Effector CD8-positive, alpha-beta T cell (primary cell): ENCODE measurements around the gene CDC42SE2.
"Not testable (repeated sequence)": the region's sequence is repeated elsewhere in the genome, so short reads cannot be mapped to it uniquely, and the experiment has no call there.

Experiments used
- DNase-seq: peaks from one replicate; lab custom pipeline; 2025; lab: John Stamatoyannopoulos, UW

CDC42SE2 gene

DNA sequence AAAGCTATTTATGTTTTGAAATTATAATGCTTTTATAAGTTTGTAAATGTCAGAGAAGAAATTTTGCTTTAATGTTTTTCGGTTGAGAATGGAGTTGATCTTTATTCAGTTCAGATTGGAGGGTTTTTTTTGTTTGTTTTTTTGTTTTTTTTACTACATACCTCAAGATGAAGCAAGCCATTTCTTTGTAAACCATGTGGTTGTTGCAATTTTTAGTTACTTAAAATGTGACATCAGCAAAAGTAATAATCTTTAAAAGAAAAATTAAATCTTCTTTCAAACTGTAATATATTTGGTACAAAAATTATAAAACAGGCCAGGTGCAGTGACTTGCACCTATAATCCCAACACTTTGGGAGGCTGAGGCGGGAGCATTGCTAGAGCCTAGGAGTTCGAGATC is 102.6 kb downstream of the CDC42SE2 start:
- no peak for DNase-seq

DNA sequence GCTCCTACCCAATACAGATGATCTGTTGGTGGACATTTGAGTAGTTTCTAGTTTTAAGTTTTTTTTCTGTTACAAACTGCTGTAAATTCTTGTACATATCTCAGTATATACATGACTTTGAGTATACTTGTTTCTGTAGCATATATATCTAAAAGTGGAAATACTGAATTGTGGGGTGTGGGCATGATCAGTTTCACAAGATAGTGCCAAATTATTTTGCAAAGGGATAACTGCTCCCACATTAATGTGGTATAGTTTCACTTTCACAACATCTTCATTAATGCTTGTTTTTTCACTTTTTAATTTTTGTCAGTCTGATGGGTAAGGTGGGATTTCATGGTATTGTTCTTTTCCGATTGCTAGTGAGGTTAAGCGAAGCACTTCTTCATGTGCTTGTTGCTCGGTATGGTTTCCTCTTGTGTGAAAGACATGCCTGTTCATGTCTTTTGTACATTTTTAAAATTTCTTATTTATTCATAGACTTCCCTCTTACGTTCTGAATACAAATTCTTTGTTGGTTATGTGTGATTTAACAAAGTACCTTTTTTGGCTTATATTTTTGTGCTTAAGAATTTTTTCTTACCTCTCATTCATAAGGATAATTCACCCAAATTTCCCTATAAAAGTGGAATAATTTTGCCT is 103.5 kb downstream of the CDC42SE2 start:
- no peak for DNase-seq

DNA sequence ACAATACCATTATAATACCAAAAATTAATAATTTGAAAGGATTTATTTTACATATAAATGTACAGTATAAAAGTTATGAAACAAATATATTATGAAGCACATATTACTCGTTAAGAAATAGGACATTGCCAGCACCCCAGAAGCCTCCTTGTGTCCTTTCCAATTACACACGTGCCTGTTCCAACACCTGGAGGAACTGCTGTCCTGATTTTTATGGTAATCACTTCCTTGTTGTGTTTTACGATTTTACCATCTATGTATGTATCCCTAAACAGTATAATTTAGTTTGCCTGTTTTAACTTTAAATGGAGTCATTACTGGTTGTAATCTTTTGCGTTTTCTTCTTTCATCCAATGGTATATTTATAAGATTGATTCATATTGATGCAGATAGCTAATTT is 105.0 kb downstream of the CDC42SE2 start:
- no peak for DNase-seq

DNA sequence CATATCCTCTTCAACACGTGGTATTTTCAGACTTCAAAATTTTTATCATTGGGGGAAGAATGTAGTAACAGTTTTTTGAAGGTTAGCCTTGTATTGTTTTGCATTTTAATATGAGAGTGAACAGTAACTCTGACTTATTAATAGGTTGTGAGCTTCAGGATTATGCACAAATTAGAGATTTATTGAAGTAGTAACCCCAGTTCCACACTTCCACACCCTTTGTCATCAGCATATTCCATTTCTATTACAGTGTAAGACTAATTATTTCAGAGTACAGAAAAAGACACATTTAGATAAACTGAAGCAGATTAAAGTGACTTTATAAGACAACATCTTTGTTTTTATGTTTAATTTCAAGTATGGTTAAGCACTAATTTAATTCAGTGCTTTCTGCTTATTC is 105.7 kb downstream of the CDC42SE2 start:
- DNase-seq, result no peak

DNA sequence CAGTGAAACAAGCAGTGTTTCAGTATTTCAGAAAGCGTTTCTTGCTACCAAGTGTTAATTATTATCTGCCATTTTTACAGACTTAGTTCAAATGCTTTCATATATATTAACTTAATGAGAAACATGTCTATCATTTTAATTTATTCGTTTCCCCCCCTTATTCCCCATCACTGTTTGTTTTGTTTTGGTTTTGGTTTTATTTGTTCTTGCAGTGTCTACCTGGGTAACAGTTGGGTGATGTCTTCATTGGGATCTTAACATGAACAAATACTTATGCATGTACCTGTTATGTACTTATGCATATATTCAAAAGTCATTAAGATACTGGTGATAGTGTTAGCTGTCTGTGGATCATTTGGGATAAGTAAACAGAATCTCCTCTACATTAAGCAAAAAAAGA is 108.0 kb downstream of the CDC42SE2 start:
- DNase-seq, result no peak

DNA sequence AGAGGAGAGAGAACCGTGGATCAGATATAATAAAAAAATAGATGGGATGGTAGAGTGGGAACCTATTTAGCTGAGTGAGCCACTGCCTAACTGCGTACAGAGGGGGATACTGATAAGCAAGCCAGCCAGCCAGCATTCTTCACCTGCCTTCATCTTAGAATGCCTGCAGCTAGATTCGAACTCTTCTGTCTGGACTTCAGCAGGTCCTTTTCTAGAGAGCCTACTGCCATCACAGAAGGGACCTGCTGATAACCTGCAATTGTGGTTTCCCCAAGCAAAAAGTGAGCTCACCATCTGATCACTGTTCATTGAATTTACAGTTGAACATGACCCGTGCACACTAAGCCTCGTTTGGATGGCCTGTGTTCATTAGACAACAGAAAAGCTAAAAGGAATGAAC is 109.4 kb downstream of the CDC42SE2 start:
- no peak for DNase-seq

DNA sequence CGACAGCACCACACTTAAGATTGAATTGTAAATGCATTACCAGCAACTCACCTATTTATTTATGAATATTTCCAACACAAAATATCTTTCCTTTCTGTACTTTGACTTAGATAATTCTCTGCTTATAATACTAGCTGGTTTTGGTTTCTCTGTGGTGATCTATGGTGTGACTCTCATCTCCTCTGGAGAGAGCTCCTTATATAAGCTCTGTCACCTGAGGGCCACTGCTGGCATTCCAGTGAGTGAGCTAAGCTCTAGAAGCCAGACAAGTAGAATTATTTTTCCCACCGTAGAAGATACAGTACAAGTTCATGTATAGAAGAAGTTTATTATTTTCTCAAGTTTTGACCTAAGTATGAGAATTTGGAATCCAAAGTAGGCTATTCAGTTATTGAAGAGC is 111.5 kb downstream of the CDC42SE2 start:
- no peak for DNase-seq

DNA sequence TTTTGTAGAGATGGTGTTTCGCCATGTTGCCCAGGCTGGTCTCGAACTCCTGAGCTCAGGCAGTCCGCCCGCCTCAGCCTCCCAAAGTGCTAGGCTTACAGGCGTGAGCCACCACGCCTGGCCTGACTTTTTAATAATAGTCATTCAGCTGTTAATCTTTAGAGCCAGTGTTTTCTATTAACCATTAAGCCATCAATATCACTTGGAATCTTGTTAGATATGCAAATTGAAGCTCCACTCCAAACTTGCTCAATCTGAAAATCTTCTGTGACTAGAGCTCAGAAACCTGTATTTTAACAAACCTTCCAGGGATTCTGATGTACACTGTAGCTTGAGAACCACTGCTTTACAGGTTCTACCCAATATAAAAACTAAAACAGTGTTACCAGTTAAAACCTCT is 113.5 kb downstream of the CDC42SE2 start:
- no peak for DNase-seq

DNA sequence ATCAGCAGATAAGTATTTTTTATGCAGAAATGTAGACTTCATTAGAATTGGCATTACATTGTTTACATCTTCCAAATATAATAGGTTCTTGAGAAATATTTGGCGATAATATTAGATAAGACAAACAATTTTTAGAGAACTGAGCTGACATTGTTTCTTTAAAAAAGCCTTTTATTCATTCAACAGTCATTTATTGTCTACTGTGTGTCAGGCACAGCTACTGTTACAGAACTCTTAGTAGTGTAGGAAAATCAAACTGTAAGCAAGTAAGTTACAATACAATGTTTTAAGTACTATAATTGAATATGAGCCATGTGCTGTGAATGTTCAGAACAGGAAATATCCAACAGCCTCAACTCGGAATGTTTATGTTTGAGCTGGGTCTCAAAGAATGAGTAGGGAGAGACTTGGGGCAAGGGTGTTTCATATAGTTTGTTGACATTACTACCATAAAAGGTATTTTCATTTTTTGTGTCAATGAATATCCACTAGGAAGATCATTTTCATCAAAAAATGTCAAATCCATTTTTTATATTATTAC is 114.0 kb downstream of the CDC42SE2 start:
- DNase-seq, result no peak

DNA sequence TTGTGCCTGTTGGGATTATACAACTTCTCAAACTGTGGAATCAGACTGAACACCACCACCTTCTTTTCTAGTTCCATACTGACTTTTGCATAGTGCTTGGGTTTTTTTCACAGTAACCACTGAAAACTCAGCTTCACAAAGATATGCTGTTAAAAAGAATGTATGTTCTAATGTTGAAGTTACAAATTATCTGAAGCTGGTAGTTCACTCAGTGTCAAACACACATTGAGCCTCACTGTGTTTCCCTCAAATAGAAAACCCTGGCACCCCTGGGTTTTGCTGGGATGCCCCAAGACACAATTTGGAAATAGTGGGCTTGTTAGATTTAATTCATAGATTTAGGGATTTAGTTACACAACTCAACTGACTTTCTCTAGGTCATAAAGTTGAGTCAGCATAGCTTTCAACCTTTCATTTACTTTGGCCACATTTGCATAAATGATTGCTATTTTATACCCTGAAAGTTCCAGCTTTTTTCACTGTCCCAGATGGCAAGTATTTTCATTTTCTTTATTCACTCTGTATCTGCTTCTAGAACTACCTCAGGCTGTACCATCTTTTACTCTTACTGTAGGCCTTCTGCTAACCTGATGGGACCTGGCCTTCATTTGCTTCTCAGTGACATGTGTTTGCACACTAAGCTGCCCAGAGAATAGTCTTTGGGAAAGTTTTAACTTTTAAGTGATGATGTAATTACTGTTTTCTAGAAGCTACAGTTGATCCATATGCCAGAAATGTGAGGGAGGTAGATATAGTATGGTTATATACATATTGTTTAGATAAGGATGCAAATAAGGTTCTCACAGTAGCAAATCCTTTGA is 115.1 kb downstream of the CDC42SE2 start:
- no peak for DNase-seq

DNA sequence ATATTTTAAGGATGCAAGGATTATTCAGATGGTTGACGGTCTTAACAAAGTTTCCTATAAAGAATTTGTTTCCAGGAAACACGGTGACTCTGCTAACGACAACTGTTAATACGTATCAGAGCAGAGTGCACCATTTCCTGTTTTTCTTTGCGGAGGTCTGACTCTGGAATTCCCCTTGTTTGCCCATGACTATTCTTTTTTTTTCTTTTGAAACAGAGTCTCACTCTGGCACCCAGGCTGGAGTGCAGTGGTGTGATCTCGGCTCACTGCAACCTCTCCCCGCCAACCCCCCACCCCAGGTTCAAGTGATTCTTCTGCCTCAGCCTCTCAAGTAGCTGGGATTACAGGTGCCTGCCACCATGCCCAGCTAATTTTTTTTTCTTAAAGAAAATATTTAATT is 115.9 kb downstream of the CDC42SE2 start:
- peak; percentile 59 for DNase-seq

DNA sequence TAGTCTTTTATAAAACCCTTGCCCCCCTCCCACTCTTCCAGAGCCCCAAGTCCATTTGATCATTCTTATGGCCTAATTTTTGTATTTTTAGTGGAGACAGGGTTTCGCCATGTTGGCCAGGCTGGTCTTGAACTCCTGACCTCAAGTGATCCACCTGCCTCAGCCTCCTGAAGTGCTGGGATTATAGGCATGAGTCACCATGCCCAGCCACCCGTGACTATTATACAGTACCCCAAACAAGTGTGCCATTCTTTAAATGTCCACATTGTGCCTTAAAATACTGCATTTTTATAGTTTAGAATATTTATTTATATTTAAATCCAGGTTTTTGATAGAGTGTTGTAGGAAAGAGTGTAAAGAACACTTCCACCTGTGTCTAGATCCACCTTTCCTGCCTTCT is 116.4 kb downstream of the CDC42SE2 start:
- not testable (repeated sequence) for DNase-seq

DNA sequence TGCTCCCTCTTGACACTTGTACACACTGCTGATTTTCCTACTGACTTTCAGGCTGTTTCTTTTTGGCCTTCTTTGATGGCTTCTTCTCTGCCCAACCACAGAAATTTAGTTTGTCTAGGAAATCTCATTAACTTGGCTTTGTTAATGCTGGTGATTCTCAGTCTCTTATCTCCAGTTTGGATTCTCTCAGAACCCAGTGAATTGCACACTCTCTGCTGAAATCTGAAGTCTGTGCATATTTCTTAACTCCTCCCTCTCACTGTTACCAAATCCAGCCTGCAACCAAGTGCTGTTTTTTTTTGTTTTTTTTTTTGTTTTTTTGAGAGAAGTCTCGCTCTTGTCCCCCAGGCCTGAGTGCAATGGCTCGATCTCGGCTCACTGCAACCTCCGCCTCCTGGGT is 117.2 kb downstream of the CDC42SE2 start:
- DNase-seq, result no peak

DNA sequence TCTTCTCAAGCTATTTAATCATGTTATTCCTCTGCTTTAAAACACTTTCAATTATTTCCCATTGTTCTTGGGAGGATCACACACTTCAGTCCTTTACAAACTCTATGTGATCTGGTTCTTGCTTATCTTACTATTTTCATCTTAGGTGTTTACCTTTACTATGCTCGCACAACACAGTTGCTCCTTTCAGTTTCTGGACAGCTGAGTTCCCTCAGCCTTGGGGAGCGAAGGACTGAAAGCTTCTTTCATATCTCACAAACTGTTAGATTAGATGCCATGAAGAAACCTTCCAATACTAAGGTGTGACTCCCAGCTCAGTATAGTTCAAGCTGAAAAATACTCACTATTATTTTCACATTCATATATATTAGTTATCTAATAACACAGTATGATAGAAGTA is 117.9 kb downstream of the CDC42SE2 start:
- DNase-seq, result no peak

DNA sequence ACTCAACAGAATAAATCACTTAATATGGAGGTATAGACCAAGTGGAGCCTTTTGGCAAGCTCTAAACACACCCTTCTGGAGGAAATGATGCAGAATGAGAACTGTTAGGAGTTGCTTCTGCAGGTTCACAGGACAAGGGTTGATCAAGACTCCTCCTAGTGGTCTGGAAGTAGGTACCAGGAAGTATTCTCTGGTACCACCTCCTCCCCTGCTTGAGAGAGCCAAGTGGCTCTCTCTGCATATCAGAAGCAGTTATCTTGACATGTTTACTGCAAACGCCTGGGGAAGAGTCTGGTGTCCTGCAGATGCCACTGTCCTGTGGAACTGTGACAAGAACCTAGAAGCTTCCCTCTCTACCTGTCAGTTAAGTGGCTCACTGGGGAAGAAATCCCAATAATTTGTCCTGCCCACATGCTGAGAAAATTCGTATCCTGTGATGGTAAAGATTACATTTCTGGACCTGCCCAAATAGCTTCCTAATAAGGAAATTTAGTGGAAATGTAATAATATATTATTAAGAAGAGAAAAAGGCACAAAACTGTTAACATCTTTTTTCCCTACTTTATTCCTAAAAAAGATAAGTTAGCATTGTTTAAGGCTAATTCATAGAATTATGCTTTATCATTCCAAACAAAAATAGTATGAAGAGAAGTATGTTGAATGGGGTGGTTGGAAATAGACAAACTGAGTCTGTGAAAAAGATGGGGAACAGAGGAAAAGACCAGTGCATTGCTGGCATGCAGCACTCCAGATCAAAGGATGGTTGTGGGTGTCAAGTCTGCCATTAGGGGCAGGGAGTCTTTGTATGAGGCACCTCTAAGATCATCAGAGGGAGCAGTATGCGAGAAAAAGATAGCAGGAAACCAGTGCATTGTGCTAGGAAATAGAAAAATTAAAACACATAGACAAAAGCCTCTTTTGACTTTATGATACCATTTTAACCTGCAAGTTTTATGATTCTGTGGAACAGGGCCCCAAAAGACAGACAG is 118.8 kb downstream of the CDC42SE2 start:
- DNase-seq, result peak; percentile 14

DNA sequence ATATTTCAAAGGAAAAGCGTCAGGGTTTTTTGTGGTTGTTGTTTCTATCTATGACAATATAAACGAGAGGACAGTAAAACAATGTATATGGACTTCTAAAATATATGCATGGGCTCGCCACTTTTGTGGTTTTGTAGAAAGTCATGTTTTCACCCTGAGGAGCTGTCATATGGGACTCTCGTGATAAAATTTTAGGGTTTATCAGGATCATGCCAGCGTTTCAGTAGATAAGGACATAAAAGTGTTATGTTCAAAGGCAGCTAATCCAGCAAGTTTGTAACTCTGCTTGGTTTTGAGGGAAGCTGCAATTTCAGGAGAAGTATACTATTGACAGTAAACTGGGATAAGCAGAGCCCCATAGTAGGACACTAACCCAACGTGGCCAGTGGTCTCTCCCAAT is 120.3 kb downstream of the CDC42SE2 start:
- no peak for DNase-seq

DNA sequence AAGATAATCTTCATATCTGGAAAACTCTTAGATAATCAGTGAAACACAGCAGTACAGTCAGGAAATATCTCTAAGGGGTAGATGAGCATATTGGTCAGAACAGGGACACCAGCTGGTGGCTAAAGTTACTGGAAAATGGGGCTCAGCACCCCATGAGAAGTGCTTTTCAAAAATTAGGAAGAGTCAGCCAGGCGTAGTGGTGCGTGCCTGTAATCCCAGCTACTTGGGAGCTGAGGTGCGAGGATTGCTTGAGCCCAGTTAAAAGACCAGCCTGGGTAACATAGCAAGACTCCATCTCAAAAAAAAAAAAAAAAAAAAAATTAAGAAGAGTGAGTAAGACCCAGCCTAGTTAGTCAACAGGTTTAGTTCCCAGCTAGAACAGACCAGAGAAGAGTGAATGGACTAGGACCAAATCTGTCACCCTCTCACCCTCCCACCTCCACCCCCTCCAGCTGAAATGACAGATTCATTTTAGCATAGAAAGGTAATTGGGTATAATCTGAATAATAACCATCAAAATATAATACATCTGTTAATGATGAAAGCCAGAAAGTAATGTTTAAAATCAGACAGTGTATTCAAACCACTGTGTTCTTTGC is 120.9 kb downstream of the CDC42SE2 start:
- DNase-seq, result no peak

DNA sequence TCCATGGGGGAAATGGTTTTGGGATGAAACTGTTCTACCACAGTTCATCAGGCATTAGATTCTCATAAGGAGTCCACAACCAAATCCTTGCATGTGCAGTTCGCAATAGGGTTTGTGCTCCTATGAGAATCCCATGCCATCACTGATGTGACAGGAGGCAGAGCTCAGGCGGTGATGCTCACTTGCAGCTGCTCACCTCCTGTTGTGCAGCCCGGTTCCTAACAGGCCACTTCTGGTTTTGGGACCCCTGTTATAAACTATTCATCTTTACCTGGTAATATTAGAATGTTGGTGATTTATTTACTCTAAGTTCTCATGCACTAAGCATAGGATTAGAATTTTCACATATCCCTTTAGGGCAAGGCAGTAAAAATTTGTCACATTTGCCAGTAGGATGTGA is 122.3 kb downstream of the CDC42SE2 start:
- no peak for DNase-seq

DNA sequence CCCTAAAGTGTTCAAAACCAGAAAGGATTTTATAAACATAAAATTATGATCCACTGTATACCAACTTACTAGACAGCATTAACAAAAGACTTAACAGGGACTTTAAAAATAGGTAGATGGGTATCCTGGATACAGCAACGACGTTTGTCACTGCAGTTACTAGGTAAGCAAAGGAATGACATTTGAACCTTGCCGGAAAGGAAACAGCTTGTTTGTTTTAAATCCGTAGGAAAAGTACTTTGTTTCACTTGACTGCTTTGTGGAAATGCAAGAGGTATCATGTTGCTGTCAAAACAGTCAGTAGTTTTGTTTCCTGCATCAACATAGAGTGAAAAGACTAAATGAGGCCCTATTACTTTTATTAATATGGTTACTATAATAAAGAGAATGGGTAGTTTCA is 122.9 kb downstream of the CDC42SE2 start:
- no peak for DNase-seq

DNA sequence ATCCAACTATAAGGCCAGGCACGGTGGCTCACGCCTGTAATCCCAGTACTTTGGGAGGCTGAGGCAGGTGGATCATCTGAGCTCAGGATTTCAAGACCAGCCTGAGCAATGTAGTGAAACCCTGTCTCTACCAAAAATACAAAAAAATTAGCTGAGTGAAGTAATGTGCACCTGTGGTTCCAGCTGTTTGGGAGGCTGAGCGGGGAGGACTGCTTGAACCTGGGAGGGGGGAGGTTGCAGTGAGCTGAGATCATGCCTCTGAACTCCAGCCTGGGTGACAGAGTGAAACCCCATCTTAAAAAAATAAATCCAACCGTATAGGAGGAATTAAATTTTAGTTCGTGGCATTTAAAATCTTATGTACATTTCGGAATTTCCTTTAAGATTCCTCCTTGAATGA is 123.4 kb downstream of the CDC42SE2 start:
- no peak for DNase-seq

DNA sequence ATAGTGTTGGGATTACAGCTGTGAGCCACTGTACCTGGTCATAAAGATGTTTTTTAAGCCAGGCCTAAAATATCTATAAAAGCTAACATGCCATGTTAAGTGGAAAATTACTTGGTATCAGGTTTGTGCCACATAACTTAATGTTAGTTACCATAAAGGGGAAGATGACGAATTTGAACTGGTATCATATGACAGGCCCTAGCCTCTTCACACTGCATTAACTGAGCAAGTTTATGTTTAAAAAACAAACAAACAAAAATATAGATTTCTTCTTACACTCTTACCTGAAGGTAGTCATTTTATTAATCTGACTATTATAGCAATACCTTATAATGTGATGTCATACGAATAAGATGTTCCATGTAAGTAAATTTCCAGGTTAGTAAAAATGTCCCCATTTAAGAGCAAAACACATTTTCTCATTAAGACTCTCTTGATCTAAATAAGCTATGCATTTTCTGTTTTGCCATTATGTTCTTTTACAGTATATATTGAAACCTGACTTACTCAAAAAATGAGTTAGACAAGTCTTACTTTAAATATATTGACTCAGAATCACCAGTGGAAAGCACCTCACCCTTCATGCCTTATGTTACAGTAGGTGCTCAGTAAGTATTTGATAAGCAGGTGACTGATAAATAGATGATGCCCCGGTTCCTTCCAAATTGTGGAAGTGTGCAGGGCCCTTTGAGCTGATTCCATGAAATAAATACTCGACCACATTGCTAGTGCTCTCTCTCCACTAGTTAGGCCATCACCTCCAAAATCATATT is 125.4 kb downstream of the CDC42SE2 start:
- DNase-seq, result no peak
